Fibroblast of lung (primary cell): ENCODE data around the gene TIAM2. TPM values are rescaled to one million over a fixed set of nuclear protein-coding genes. Genes with fewer than 3 reads are reported as not detected.

Experiments used
- DNase-seq, 2 donors: peaks; one replicate each; pipeline versions ENCODE4 v3.0.0 to v3.0.0-alpha.2; 2010; ENCODE audit warnings: low read depth in 2 of 2
- H2AFZ ChIP-seq: 2 replicates; pipeline ENCODE4 v1.5.1; 2012; ENCODE audit warnings: low read length, control low read depth, inconsistent platforms
- H3K27ac ChIP-seq: 2 replicates; pipeline ENCODE4 v1.5.1; 2011; ENCODE audit warnings: low read length, control low read depth; ENCODE audit not compliant: insufficient read depth
- H3K27me3 ChIP-seq: 2 replicates; pipeline ENCODE4 v1.5.1; 2011; ENCODE audit warnings: mild to moderate bottlenecking, low read length; ENCODE audit not compliant: control insufficient read depth, insufficient read depth
- H3K36me3 ChIP-seq: 2 replicates; pipeline ENCODE4 v1.5.1; 2011; ENCODE audit warnings: low read length; ENCODE audit not compliant: control insufficient read depth, insufficient read depth
- H3K4me1 ChIP-seq: 2 replicates; pipeline ENCODE4 v1.5.1; 2011; ENCODE audit warnings: low read length; ENCODE audit not compliant: control insufficient read depth, insufficient read depth; ENCODE audit errors: extremely low read depth
- H3K4me2 ChIP-seq: 2 replicates; pipeline ENCODE4 v1.5.1; 2011; ENCODE audit warnings: low read length, control low read depth; ENCODE audit not compliant: insufficient read depth; ENCODE audit errors: extremely low read depth
- H3K4me3 ChIP-seq, 4 experiments: fragments of 200-600 bp in 1 of 4; sonication (generic) in 1 of 4; replicated peaks in 1 of 4; 2 replicates each; pipeline ENCODE4 v1.5.1; 2011 to 2016; ENCODE audit warnings: low read length in 4 of 4, low read depth in 3 of 4, mild to moderate bottlenecking in 3 of 4, control low read depth in 2 of 4, inconsistent platforms in 1 of 4, mixed read lengths in 1 of 4; ENCODE audit not compliant: insufficient read depth in 1 of 4; ENCODE audit errors: control extremely low read depth in 1 of 4
- H3K79me2 ChIP-seq: 2 replicates; pipeline ENCODE4 v1.5.1; 2012; ENCODE audit warnings: mild to moderate bottlenecking, low read length, inconsistent platforms; ENCODE audit not compliant: control insufficient read depth, insufficient read depth
- H3K9ac ChIP-seq: 2 replicates; pipeline ENCODE4 v1.5.1; 2011; ENCODE audit warnings: mild to moderate bottlenecking, low read length, control low read depth; ENCODE audit not compliant: insufficient read depth
- H3K9me3 ChIP-seq: 2 replicates; pipeline ENCODE4 v1.5.1; 2012; ENCODE audit warnings: low read depth, low read length; ENCODE audit not compliant: control insufficient read depth, insufficient read depth
- H4K20me1 ChIP-seq: 2 replicates; pipeline ENCODE4 v1.5.1; 2011; ENCODE audit warnings: low read length; ENCODE audit not compliant: control insufficient read depth, insufficient read depth; ENCODE audit errors: extremely low read depth
- CTCF ChIP-seq, 2 donors: IDR thresholded peaks in 1 of 2; conservative IDR thresholded peaks in 1 of 2; 1 replicate in 1 of 2; 2 replicates in 1 of 2; pipeline ENCODE4 v1.5.1; 2011 to 2012; ENCODE audit warnings: low read length in 2 of 2, control low read depth in 1 of 2, inconsistent platforms in 1 of 2, low read depth in 1 of 2, mild to moderate bottlenecking in 1 of 2
- EZH2 ChIP-seq: IDR thresholded peaks from 2 replicates; pipeline ENCODE4 v1.5.1; 2012; ENCODE audit warnings: low read length, control low read depth, mild to moderate bottlenecking; ENCODE audit errors: missing control alignments
- polyA plus RNA-seq, 2 donors: library from polyadenylated mRNA; depleted of rRNA in 1 of 2; stranded (reverse) in 1 of 2; unstranded in 1 of 2; fragments of >200 nt; gene quantifications; 2 replicates each; pipeline ENCODE4 v1.2.1, GENCODE V29; 2011 to 2012; ENCODE audit warnings: missing spikeins in 1 of 2
- total RNA-seq: library from RNA; depleted of rRNA; stranded (reverse); fragments of >200 nt; gene quantifications from 2 replicates; pipeline ENCODE4 v1.2.1, GENCODE V29; 2014

TIAM2 gene
- total and polyA plus RNA-seq, 2 donors (not counting 1 experiment from before 2014, with no cell fraction given), result 6.2 to 11.2 TPM

- Histone ChIP-seq H3K4me1 (no peaks in the 10 kb centered on the region), H3K9me3 (no peaks in the 10 kb centered on the region), H3K27ac (no peak overlapping the region), H3K36me3 (no peaks in the 10 kb centered on the region), H2AFZ (no peak overlapping the region), H3K4me3 (no peak overlapping the region), H3K27me3 (no peaks in the 10 kb centered on the region), H3K4me2 (no peak overlapping the region), H4K20me1 (no peaks in the 10 kb centered on the region), H3K9ac (no peak overlapping the region), H3K79me2 (no peaks in the 10 kb centered on the region)
- DNase-seq, result no peak
- no peak for TF ChIP-seq EZH2
- no peak for TF ChIP-seq CTCF (conservative IDR thresholded peaks at IDR 0.05 in 1 of 2, IDR thresholded peaks at IDR 0.05 in 1 of 2; ENCODE audit: low read depth in 1 of 2, low read length in 2 of 2)
These were observed 9.7 kb downstream of the TIAM2 start for GRCh38 chr6:155004576-155005372.

GRCh38 chr6:155008625-155009024 lies 13.5 kb downstream of the TIAM2 start:
- no peaks in the 10 kb centered on the region for H3K36me3 ChIP-seq
- H3K4me1 ChIP-seq, result no peaks in the 10 kb centered on the region
- H3K27ac ChIP-seq, result no peak overlapping the region
- H3K4me2 ChIP-seq, result no peak overlapping the region
- no peaks in the 10 kb centered on the region for H3K79me2 ChIP-seq
- no peaks in the 10 kb centered on the region for H4K20me1 ChIP-seq
- no peaks in the 10 kb centered on the region for H3K9me3 ChIP-seq
- no peak overlapping the region for H3K9ac ChIP-seq
- TF ChIP-seq CTCF (conservative IDR thresholded peaks at IDR 0.05 in 1 of 2, IDR thresholded peaks at IDR 0.05 in 1 of 2; ENCODE audit: low read depth in 1 of 2, low read length in 2 of 2) (no peak), EZH2 (no peak)
- no peaks in the 10 kb centered on the region for H3K27me3 ChIP-seq
- no peak overlapping the region for H3K4me3 ChIP-seq
- H2AFZ ChIP-seq, result no peak overlapping the region
- DNase-seq, result no peak

- H3K27ac ChIP-seq, result no peak overlapping the region
- H3K4me2 ChIP-seq, result no peak overlapping the region
- peak overlapping the region in 1 of 4 experiments; percentile 17 for H3K4me3 ChIP-seq
These were observed 15.8 kb downstream of the TIAM2 start for GRCh38 chr6:155010940-155011339.

More at GRCh38 chr6:155010940-155011339, 15.8 kb downstream of the TIAM2 start:
- H3K27me3 ChIP-seq, result no peaks in the 10 kb centered on the region
- no peak overlapping the region for H3K9ac ChIP-seq
- peaks cover 4% of the 10 kb centered on the region for H3K4me1 ChIP-seq
- TF ChIP-seq EZH2, result no peak
- no peak for TF ChIP-seq CTCF (conservative IDR thresholded peaks at IDR 0.05 in 1 of 2, IDR thresholded peaks at IDR 0.05 in 1 of 2; ENCODE audit: low read depth in 1 of 2, low read length in 2 of 2)
- peak in 1 of 2 donors; percentile 35 for DNase-seq
- no peaks in the 10 kb centered on the region for H3K36me3 ChIP-seq
- H4K20me1 ChIP-seq, result no peaks in the 10 kb centered on the region
- no peaks in the 10 kb centered on the region for H3K9me3 ChIP-seq
- H2AFZ ChIP-seq, result no peak overlapping the region
- H3K79me2 ChIP-seq, result no peaks in the 10 kb centered on the region
